NCI-H510A treated with DMSO at 0.1 percent for 48 hours (cell line): ENCODE measurements around the gene CRYBG1.

Source experiments
- DNase-seq: peaks from one replicate; lab custom pipeline; 2025; lab: John Stamatoyannopoulos, UW

Gene CRYBG1, protein sequence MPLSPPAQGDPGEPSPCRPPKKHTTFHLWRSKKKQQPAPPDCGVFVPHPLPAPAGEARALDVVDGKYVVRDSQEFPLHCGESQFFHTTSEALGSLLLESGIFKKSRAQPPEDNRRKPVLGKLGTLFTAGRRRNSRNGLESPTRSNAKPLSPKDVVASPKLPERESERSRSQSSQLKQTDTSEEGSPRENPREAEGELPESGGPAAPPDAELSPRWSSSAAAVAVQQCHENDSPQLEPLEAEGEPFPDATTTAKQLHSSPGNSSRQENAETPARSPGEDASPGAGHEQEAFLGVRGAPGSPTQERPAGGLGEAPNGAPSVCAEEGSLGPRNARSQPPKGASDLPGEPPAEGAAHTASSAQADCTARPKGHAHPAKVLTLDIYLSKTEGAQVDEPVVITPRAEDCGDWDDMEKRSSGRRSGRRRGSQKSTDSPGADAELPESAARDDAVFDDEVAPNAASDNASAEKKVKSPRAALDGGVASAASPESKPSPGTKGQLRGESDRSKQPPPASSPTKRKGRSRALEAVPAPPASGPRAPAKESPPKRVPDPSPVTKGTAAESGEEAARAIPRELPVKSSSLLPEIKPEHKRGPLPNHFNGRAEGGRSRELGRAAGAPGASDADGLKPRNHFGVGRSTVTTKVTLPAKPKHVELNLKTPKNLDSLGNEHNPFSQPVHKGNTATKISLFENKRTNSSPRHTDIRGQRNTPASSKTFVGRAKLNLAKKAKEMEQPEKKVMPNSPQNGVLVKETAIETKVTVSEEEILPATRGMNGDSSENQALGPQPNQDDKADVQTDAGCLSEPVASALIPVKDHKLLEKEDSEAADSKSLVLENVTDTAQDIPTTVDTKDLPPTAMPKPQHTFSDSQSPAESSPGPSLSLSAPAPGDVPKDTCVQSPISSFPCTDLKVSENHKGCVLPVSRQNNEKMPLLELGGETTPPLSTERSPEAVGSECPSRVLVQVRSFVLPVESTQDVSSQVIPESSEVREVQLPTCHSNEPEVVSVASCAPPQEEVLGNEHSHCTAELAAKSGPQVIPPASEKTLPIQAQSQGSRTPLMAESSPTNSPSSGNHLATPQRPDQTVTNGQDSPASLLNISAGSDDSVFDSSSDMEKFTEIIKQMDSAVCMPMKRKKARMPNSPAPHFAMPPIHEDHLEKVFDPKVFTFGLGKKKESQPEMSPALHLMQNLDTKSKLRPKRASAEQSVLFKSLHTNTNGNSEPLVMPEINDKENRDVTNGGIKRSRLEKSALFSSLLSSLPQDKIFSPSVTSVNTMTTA (N-terminal part only)

DNA sequence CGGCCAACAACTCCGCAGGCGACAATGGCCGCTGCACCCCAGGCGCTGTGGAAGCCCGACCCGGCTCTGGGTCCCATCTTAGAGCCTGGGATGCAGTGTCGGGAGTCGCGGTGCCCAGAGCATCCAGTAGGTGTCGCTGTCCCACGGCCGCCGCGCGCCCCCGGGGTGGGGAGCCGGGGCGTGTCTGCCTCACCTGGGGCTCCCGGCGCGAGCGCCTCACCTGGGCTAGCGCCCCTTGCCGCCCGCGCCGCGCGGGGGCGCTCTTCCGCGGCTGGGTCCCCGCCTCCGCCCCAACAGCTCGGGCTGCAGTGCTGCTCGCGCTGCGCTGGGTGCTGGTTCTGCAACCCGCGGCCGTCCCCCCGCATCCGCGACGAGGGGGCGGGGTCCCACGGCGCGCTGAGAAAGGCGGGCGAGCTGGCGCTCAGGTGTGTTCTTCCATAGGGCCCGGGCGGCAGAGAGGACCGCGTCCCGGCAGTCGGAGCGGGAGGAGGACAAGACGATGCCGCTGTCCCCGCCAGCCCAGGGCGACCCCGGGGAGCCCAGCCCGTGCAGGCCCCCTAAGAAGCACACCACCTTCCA lies at the start of gene CRYBG1:
Gene CRYBG1 (plus strand): TSS at position 308 of the 579 bp plus-strand sequence. CDS start 192 bp downstream, at position 500.
- DNase-seq, result peak; percentile 73

DNA sequence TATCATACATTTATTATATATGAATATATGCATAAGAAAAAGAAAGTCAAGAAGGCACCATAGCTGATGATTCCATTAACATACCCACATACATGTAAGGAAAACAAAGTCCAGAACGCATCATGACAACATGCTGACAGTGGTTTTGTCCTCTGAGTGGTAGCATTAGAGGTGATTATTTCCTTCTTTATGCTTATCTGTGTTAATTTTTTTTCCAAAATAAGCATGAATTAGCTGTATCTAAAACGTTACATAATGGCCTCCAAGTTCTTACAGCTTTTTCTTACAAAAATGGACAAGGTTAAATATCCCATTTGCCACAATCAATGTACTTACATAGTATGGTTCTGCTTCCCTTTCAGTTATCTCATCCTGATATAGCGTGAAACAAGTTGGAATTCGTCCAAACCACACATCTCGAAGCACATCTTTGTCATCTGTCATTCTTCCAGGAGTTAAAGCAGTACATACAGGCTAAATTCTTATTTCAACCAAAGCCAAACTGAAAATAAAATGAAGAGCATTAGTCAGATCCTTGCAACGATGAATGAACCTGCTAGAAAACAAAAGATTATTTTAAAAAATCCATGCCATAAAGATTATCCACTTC lies 44.6 kb upstream of the CRYBG1 start:
- DNase-seq, result peak; percentile 25

DNA sequence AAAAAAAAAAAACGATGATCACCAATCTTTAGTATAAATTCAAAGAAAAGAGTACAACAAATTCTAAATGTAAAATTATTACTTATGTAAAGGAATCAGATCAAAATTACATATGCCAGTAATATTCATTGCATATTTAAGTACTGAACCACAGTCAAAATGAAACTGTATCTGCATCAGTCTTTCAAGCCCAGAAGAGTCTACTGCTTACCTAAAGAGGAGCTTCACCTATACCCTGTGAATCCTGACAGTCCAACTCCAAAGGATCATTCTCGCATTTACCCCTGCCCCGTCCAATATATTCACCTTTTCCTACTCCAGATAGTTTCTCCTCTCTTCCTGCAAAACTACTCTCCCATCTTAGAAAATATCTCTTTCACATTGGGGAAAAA lies 44.1 kb upstream of the CRYBG1 start:
- no peak for DNase-seq

DNA sequence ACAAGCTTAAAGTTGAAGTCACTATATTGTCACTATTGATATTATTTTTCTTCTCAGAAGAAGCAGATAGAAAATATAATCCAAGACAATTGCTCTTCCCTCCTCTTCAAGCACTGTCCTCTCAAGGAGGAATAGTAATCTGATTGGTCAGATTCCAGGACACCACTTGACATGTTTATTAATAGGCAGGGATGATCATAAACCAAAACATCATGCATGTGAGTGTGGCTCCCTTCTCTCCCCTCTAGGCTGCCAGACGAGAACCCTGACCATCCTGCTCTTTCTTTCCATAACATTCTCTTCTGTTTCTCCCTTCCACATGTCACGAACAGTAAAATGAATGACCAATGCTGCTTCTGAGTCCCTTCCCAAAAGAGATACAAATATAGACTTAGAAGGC lies 42.5 kb upstream of the CRYBG1 start:
- no peak for DNase-seq

DNA sequence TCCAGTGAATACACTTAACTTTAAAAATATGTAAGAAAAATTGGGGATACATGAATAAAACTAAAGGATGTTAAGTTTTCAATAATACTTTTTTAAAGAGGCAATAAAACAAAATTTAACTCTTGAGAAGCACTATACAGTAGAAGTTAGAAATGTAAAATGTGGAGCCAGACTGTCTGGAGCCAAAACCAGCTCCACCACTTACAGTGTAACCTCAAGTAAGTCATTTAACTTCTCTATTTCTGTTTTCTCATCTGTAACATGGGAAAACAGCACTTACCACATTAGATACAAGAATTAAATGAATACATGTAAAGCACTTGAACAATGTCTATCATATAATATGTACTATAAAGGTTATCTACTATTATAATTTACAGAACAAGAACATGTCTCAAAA lies 41.7 kb upstream of the CRYBG1 start:
- DNase-seq, result no peak

DNA sequence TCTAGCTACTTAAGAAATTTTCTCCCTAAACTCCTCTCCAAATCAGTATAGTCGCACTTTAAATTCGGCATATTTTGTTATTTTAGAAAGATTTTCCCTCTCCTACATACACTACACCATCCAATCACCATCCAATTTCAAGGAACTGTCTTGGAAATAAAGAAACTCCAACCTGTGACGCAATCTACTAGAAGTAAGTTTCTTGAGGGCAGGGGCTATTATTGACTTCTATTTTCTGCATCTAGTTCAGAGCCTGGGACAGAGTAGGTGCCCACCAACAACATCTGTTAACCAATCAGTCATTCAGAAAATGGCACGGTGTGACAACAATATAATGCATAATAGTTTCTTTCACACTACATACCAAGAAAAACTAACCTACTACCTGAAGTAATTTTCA lies 38.6 kb upstream of the CRYBG1 start:
- no peak for DNase-seq

DNA sequence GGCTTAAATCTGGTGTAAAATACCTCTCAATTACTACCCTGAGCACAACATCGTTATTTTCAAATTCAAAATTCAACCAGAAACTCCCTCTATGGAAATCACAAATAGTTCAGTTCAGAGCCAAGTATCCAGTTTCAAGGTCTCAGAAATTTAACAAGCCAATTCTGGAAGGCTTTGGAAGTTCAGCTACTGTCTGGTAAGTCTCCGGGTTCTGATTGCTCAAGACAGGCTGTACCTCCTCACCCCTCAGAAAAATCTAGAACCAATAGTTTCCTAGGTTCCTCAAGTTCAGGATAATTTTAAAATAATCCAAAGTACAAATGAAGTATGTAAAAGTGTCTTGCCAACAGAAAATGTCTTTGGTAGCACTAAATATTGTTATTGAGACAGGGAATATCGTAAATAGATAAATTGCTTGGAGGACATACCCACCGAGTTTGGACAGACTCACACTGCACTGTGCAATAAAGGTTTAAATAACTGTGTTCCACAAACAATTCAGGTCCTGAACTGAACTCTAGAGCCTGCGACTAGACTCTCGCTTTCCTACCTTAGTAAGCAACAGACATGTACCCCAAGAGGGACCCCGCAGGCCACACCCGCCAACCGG lies 35.7 kb upstream of the CRYBG1 start:
- DNase-seq, result no peak

DNA sequence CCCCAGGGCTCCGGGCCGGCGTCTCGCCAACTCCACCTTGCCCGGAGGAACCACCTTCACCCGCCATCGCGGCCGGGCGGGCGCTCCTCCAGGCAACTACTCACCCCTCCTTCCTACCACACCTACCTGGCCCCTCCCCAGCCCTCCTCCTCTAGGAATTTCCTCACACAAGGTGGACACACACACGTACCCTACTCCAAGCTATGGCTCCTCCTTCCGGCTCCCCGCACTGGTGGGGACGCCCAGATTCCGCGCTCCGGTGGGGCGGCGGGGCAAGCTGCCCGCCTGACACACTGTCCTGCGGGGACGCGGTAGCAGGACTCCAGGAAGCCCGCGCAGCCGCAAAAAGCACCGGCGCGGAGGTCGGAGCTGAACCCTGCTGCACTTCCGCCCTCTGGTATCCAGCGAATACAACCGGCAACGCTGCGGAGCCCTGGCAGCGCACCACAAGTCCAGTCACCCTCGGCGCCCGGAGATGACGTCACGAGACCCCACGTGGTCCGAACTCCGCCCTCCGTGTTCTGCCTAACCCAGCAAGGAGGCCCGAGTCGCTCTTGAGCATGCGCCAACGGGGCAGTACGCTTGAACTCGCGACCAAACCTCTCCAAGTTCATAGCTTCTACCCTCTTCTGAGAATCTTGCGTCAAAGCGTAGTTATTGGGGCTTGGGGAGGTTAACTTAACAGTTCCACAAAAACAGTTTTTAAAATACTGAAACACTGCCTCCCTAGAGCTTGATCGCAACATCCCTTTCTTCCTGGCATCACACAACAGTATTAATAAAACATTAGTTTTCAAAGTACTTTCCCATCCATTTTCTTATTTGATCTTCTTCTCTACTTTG lies 35.0 kb upstream of the CRYBG1 start, which contains the start of gene ATG5:
Gene ATG5 (minus strand): TSS at position 425 of the 843 bp plus-strand sequence. CDS start 9,552 bp downstream, outside the sequence.
- DNase-seq, result peak; percentile 83

DNA sequence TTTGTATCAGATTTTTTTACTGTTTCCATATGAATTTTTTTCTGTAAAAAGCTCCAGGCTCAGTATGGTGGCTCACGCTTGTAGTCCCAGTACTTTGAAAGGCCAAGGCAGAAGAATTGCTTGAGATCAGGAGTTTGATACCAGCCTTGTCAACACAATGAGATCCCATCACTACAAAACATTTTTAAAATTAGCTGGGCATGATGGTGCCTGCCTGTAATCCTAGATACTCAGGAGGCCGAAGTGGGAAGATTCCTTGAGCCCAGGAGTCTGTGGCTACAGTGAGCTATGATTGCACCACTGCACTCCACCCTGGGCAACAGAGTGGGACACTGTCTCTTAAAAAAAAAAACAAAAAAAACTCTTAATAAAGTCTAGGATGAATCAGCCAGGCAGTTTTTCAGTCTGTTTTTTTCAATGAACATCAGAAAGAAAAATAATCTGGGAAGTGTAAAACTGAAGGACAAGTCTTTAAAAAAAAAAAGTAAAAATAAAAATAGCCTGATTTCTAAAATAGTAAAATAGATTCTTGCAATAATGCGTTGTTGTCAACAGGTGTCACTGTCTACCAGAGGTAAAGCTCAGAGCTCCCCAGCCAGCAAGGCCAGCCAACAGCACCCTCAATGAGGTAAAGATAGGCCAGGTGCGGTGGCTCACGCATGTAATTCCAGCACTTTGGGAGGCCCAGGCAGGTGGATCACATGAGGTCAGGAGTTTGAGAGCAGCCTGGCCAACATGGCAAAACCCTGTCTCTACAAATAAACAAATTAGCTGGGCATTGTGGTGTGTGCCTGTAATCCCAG lies 25.7 kb upstream of the CRYBG1 start:
- DNase-seq, result peak; percentile 54

DNA sequence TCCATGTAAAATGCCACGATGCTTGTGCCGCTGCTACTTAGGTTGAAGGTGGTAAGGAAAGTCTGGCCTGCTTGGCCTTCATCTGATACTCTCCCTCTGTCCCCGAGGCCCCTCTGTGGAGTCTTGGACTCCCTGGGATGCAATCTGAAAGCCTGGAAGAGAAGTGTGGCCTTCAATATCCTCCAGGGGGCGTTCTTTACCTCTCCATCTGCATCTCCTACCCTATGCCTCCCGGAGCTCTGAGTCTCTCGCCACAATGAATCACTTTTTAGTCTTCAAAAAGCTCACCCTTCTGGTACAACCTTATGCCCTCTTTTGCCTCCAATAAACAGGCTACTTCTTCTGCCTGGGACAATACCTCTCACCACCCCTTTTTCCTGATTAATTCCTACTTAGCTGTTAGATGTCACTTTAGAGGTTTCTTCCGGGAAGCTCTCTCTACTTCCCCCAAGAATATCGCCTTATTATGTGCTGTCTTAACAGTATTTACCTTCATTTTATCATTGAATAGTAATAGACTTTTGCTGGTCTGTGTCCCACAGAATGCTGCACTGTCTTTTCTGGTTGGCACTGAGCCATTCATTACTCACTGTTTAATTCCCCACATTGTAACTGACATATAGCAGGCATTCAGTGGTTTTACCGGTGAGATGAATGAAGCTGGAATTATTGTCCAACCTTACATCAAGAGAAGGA lies 21.0 kb upstream of the CRYBG1 start:
- peak; percentile 81 for DNase-seq

DNA sequence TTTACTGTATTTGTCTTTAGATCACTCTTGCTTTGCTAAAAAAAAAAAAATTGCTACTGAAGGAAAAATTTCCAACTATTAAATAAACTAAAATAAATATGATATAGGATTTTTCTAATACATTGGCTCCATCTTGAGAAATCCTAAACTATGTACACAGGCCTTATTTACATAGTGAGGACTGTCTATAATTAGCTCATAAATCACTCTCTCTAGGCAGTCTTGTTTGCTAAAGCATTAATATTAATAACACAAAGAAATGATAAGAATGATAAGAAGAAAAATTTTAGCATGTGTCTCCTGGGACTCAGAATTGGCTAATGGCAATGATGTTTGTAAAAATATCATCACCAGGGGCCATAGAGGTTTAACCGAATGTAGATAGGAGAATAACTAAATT lies 13.3 kb upstream of the CRYBG1 start:
- peak; percentile 19 for DNase-seq

DNA sequence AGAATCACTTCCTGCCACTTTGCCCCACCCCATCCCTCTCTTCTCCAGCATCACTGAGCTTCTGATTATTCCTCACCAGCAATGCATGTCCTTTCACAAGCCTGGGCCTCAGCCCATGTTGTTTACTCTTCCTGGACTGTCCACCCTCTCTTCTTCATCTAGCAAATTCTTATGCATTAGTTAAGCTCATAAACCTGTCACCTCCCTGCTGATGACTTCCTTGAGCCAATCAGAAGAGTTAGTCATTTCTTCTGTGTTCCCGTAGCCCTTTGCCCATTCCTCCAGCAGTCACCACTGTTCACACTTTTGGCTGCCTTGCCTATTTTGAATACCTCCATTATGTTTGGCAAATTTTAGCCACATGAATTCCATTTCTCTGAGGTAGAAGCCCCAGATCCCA lies 4.1 kb upstream of the CRYBG1 start:
- no peak for DNase-seq

DNA sequence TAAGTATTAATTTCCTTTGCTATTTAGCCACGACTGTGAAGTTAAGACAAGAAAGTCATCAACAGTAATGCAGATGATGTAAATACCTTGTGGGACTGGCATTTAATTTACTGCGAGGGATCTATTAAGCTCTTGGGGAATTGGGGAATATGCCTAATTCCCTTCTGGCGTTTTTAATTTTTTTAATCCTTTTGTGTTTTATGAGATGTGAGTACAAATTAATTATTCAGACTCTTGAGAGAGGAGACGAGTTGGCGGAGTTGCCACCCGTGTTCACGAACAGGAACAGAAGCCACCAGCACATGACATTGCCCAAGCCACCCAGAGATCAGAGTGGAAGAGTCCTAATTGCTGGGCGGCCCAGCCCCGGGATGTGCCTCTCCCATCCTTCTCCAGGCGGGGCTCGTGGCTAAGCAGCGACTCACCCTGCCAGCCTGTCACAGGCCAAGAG lies 533 bp upstream of the CRYBG1 start:
- DNase-seq, result no peak

DNA sequence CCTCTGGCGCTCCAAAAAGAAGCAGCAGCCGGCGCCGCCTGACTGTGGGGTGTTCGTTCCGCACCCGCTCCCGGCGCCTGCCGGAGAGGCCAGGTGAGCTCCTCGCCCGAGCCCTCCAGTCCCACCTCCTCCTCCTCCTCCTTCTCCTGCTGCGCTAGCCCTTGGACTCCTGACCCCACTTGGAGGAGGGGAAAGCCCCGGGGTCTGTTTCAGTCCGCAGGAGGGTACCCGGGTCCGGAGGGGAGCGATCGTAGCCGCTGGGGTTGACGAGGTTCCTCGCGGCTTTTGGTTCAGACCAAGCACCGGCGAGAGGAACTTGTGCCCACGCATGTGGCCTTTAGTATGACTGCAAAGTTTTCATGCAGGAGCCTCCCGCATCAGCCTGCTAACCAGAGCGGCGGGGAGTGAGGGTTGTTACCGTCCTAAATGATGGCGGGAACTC lies 493 bp downstream of the CRYBG1 start:
- peak; percentile 21 for DNase-seq

DNA sequence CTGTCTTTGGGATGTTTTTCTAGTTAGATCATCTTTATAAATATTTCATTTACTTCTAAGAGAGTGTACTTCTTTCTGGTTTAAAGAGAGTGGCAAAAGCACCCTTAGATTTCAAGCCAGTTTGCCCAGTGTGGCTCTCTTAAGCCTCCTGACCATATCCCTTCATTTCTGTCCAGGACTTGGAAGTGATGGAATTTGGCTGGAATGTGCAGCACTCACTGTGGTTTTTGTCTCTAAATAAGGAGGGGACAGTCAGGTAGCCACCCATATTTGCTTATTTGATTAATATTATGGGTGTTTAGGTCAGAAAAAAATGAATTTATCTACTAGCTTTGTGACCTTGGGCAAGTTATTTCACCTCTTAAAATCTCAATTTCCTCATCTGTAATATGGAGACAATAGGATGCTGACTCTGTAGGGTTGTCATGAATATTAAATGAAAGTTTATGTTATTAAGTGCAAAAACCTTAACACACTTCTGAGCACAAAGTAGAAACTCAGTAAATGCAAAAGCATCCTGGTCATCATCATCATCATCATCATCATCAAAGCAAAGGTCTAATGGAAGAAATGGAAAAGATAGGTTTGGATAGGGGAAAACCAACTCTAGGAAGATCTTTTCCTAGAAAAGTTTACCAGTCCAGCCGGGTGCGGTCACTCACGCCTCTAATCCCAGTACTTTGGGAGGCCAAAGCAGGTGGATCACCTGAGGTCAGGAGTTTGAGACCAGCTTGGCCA lies 3.1 kb downstream of the CRYBG1 start:
- DNase-seq, result no peak

DNA sequence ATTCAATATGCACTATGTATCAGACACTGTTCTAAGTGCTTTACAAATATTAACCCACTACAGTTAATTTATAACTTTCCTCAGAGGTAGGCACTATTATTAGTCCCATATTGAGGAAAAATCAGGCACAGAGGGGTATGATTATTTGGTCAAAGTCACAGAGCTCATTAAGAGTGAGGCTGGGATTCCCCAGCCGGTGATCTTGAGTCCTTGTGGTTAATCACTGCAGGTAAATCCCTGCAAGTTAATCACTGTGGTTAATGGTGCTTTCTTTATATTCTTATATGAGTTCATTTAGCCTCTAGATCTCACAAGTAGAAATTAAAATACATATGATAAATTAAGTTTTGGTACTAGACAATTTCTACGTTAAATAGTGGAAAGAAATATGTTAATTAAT lies 9.2 kb downstream of the CRYBG1 start:
- DNase-seq, result no peak

DNA sequence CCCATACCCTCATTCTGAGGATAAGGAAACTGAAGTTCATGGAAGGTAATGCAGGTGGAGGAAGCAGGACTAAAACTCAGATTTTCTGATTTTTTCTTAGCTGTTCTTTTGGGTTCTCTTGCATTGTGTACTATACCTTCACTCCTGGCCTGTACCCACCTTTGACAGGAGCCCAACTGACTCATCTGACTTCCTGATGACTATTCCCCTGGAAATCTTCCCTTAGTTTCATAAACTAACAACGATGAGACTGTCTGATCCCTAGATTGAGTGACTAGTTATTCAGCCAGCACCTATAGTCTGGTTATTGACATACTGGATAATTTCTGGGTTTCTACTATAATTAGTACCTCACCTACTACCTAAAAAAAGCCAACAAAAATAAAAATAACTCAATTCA lies 10.1 kb downstream of the CRYBG1 start:
- DNase-seq, result no peak
